Panc1 (cell line): Measurements from ENCODE around the gene PCCA.

Source experiments
- CTCF ChIP-seq: fragments of 450-650 bp; IDR thresholded peaks from 2 replicates; pipeline ENCODE4 v1.5.1; 2017; ENCODE audit warnings: mild to moderate bottlenecking
- POLR2AphosphoS5 ChIP-seq: IDR thresholded peaks from 2 replicates; pipeline ENCODE4 v1.6.1; 2012; ENCODE audit warnings: mild to moderate bottlenecking, low read depth, low read length, moderate library complexity
- REST ChIP-seq, 2 experiments: IDR thresholded peaks; 2 replicates each; pipeline ENCODE4 v1.6.1; 2011 to 2012; ENCODE audit warnings: low read depth in 2 of 2, control low read depth in 1 of 2, low read length in 1 of 2, mild to moderate bottlenecking in 1 of 2, moderate library complexity in 1 of 2; ENCODE audit not compliant: insufficient read depth in 1 of 2
- SIN3A ChIP-seq: IDR thresholded peaks from 2 replicates; pipeline ENCODE4 v1.6.1; 2012; ENCODE audit warnings: low read depth, mild to moderate bottlenecking, low read length, moderate library complexity, borderline replicate concordance; ENCODE audit not compliant: insufficient read depth

GRCh38 chr13:100459747-100460146 lies 370.9 kb downstream of the PCCA start:
- no peak for TF ChIP-seq CTCF
- TF ChIP-seq POLR2AphosphoS5: no peak
- no peak for TF ChIP-seq REST (IDR thresholded peaks at IDR 0.05; ENCODE audit: insufficient read depth in 1 of 2, low read depth in 2 of 2, low read length in 1 of 2)
- TF ChIP-seq SIN3A: no peak
